Gastrocnemius medialis (tissue), 4 donors: ENCODE results near the gene ADGRL2. TPM values are rescaled to one million over a fixed set of nuclear protein-coding genes. Genes with fewer than 3 reads are reported as not detected.

ENCODE experiments used
- ATAC-seq, 2 donors: fragments of 150-250 bp; one replicate each; pipeline ENCODE4 v1.9.1; 2016
- DNase-seq, 2 donors: peaks; one replicate each; pipeline ENCODE4 v3.0.0-alpha.2; 2019
- H3K27ac ChIP-seq, 4 donors: fragments of 200-600 bp; sonication (generic); 1 replicate in 1 of 4; 2 replicates in 3 of 4; pipeline ENCODE4 v1.5.1; 2016 to 2018; ENCODE audit warnings: mild to moderate bottlenecking in 2 of 4, moderate library complexity in 1 of 4
- H3K27me3 ChIP-seq, 3 donors: fragments of 200-600 bp; sonication (generic) in 2 of 3; 1 replicate in 1 of 3; 2 replicates in 2 of 3; pipeline versions ENCODE4 v1.5.1 to v1.6.0; 2016 to 2019; ENCODE audit warnings: mild to moderate bottlenecking in 1 of 3, moderate library complexity in 1 of 3
- H3K36me3 ChIP-seq, 2 donors: fragments of 200-600 bp; sonication (generic) in 1 of 2; one replicate each; pipeline ENCODE4 v1.5.1; 2017 to 2018
- H3K4me1 ChIP-seq, 2 donors: fragments of 200-600 bp; sonication (generic) in 1 of 2; one replicate each; pipeline ENCODE4 v1.5.1; 2016 to 2017; ENCODE audit warnings: mild to moderate bottlenecking in 2 of 2
- H3K4me3 ChIP-seq, 4 donors: fragments of 200-600 bp; sonication (generic) in 3 of 4; 1 replicate in 1 of 4; 2 replicates in 3 of 4; pipeline ENCODE4 v1.5.1; 2016 to 2019; ENCODE audit warnings: mild to moderate bottlenecking in 2 of 4
- H3K9me3 ChIP-seq, 3 donors: fragments of 200-600 bp; sonication (generic) in 2 of 3; 1 replicate in 1 of 3; 2 replicates in 2 of 3; pipeline ENCODE4 v1.5.1; 2016 to 2019
- POLR2A ChIP-seq, 2 donors: fragments of 450-650 bp; IDR thresholded peaks; one replicate each; pipeline ENCODE4 v1.6.1; 2017; ENCODE audit warnings: antibody characterized with exemption in 2 of 2, mild to moderate bottlenecking in 2 of 2, moderate library complexity in 2 of 2
- in situ Hi-C, 4 donors: fragments of 200-750 bp; cut with MboI; loops; one replicate each; pipeline versions ENCODE4 v1.15.0 to v1.8.0; 2017; ENCODE audit warnings: low sequenced_read_pairs in 4 of 4
- intact Hi-C: fragments of 100-400 bp; cut with DNase I; formaldehyde crosslinking; loops from one replicate; pipeline ENCODE4 v1.15.1; 2023; ENCODE audit warnings: low total_unique reads
- total RNA-seq, 4 donors: library from RNA; depleted of rRNA; stranded (reverse); fragments of >200 nt; gene quantifications; one replicate each; pipeline versions ENCODE4 v1.1.0 to v1.2.3, GENCODE V29; 2016
- TF ChIP-seq, protein P1 (sequence below), 5 experiments: fragments of 450-650 bp in 3 of 5; fragments of 200-600 bp in 2 of 5; sonication (generic) in 2 of 5; IDR thresholded peaks in 4 of 5; conservative IDR thresholded peaks in 1 of 5; 1 replicate in 4 of 5; 2 replicates in 1 of 5; pipeline ENCODE4 v1.5.1; 2016 to 2019; ENCODE audit warnings: antibody characterized with exemption in 5 of 5, mild to moderate bottlenecking in 3 of 5, moderate library complexity in 3 of 5

The ADGRL2 gene
- total RNA-seq, 4 donors from 2014 or later: 4.5 to 9.7 (median 6.8) TPM

- H3K27ac ChIP-seq: no peak overlapping the region
- no peaks in the 10 kb centered on the region for H3K9me3 ChIP-seq
- DNase-seq (no peak), ATAC-seq (no peak)
- no peak overlapping the region for H3K4me3 ChIP-seq
- no peak for TF ChIP-seq POLR2A (IDR thresholded peaks at IDR 0.05)
- intact Hi-C loops: no loop called here
- peaks cover 0 to 5% of the 10 kb centered on the region in 2 donors for H3K4me1 ChIP-seq
- no peaks in the 10 kb centered on the region for H3K36me3 ChIP-seq
- in situ Hi-C loops: no loop called here
- H3K27me3 ChIP-seq: no peaks in the 10 kb centered on the region
These were observed 35.4 kb downstream of the ADGRL2 start for GRCh38 chr1:81836007-81836626.

DNA sequence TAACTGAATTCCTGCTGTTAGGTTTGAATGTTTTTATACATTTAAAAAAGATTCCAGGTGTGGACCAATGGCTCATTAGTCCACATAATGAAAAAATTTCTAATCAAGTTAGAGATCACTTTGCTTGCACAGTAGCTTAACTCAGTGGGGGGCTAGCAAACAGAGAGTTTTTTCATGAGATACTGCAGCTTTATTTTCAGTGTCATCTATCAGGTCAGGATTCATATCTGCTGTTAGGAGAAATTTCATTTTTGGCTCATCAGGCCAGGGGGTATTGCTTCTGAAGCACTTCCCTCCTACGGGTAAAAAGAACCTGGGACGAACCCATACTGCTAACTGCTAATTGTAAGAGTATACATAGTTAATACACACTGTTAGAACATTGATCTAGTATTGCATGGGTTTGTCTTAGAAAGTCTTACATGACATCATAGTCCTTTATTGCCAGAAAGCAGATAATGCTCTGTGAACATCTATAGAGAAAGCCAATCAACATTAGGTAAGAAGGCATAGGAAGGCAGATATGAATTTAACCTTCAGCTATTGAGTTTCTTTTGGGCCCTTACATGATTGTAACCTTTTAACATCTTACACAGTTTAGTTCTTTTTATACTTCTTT lies 38.0 kb downstream of the ADGRL2 start:
- H3K27me3 ChIP-seq: no peaks in the 10 kb centered on the region
- no peak for TF ChIP-seq POLR2A (IDR thresholded peaks at IDR 0.05)
- TF ChIP-seq, protein P1, sequence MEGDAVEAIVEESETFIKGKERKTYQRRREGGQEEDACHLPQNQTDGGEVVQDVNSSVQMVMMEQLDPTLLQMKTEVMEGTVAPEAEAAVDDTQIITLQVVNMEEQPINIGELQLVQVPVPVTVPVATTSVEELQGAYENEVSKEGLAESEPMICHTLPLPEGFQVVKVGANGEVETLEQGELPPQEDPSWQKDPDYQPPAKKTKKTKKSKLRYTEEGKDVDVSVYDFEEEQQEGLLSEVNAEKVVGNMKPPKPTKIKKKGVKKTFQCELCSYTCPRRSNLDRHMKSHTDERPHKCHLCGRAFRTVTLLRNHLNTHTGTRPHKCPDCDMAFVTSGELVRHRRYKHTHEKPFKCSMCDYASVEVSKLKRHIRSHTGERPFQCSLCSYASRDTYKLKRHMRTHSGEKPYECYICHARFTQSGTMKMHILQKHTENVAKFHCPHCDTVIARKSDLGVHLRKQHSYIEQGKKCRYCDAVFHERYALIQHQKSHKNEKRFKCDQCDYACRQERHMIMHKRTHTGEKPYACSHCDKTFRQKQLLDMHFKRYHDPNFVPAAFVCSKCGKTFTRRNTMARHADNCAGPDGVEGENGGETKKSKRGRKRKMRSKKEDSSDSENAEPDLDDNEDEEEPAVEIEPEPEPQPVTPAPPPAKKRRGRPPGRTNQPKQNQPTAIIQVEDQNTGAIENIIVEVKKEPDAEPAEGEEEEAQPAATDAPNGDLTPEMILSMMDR (IDR thresholded peaks at IDR 0.05 in 4 of 5, conservative IDR thresholded peaks at IDR 0.05 in 1 of 5): no peak
- DNase-seq (no peak), ATAC-seq (no peak)
- H3K9me3 ChIP-seq: no peaks in the 10 kb centered on the region
- H3K4me1 ChIP-seq: peaks cover 0 to 5% of the 10 kb centered on the region in 2 donors
- no peaks in the 10 kb centered on the region for H3K36me3 ChIP-seq
- H3K4me3 ChIP-seq: no peak overlapping the region
- H3K27ac ChIP-seq: no peak overlapping the region
- intact Hi-C loops: no loop called here
- in situ Hi-C loops: no loop called here

GRCh38 chr1:81840805-81841204 lies 40.1 kb downstream of the ADGRL2 start:
- ATAC-seq (no peak), DNase-seq (no peak)
- Histone ChIP-seq H3K36me3 (no peaks in the 10 kb centered on the region), H3K9me3 (no peaks in the 10 kb centered on the region), H3K27ac (no peak overlapping the region), H3K27me3 (no peaks in the 10 kb centered on the region), H3K4me1 (no peaks in the 10 kb centered on the region), H3K4me3 (no peak overlapping the region)
- in situ Hi-C loops (no loop called here), intact Hi-C loops (no loop called here)
- no peak for TF ChIP-seq POLR2A (IDR thresholded peaks at IDR 0.05)
- TF ChIP-seq, protein P1 (IDR thresholded peaks at IDR 0.05 in 4 of 5, conservative IDR thresholded peaks at IDR 0.05 in 1 of 5): no peak

- Histone ChIP-seq H3K9me3 (no peaks in the 10 kb centered on the region), H3K27me3 (no peaks in the 10 kb centered on the region), H3K36me3 (no peaks in the 10 kb centered on the region), H3K4me3 (no peak overlapping the region), H3K4me1 (no peaks in the 10 kb centered on the region), H3K27ac (no peak overlapping the region)
- ATAC-seq (no peak), DNase-seq (no peak)
- TF ChIP-seq, protein P1 (IDR thresholded peaks at IDR 0.05 in 4 of 5, conservative IDR thresholded peaks at IDR 0.05 in 1 of 5): no peak
- TF ChIP-seq POLR2A (IDR thresholded peaks at IDR 0.05): no peak
- intact Hi-C loops (no loop called here), in situ Hi-C loops (no loop called here)
These were observed 41.1 kb downstream of the ADGRL2 start for GRCh38 chr1:81841795-81842194.

DNA sequence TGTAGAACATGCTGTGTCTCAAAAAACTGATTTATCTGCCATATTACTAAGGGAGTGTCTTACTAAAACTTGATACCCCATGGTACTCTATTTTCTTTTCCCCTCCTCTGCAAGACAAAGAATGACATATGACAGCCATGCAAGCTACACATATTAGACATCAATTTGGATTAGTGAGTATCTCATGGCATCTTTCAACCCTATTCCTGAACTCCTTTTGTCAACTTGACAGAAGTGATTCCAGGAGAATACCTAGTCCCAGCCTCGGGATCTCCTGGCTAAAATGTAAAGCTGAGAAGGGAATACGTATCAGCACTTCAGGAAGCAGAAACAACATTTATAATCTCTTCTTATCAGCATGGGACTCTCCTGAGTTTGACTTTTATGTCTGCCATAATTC lies 43.7 kb downstream of the ADGRL2 start:
- no peak for DNase-seq
- Histone ChIP-seq H3K9me3 (no peaks in the 10 kb centered on the region), H3K27ac (no peak overlapping the region), H3K4me3 (no peak overlapping the region), H3K27me3 (no peaks in the 10 kb centered on the region), H3K4me1 (no peaks in the 10 kb centered on the region), H3K36me3 (no peaks in the 10 kb centered on the region)
- ATAC-seq: no peak
- TF ChIP-seq POLR2A (IDR thresholded peaks at IDR 0.05): no peak
- TF ChIP-seq, protein P1 (IDR thresholded peaks at IDR 0.05 in 4 of 5, conservative IDR thresholded peaks at IDR 0.05 in 1 of 5): no peak
- intact Hi-C loops: no loop called here
- in situ Hi-C loops: no loop called here
